Breast epithelium (tissue), 4 donors: ENCODE data around the gene EML5. TPM values are rescaled to one million over a fixed set of nuclear protein-coding genes. Genes with fewer than 3 reads are reported as not detected.
A peak's percentile ranks its signal among the peaks of the same experiment; 100 is the strongest.

Experiments
- DNase-seq, 2 donors: peaks; one replicate each; pipeline ENCODE4 v3.0.0-alpha.2; 2019; ENCODE audit warnings: low spot score in 2 of 2
- H3K27ac ChIP-seq, 2 donors: fragments of 200-600 bp; sonication (generic) in 1 of 2; one replicate each; pipeline ENCODE4 v1.5.1; 2016 to 2019; ENCODE audit warnings: mild to moderate bottlenecking in 1 of 2
- H3K27me3 ChIP-seq, 2 donors: fragments of 200-600 bp; sonication (generic) in 1 of 2; one replicate each; pipeline versions ENCODE4 v1.5.1 to v1.6.0; 2017 to 2019; ENCODE audit warnings: control low read depth in 1 of 2, mild to moderate bottlenecking in 1 of 2
- H3K36me3 ChIP-seq: fragments of 200-600 bp; one replicate; pipeline ENCODE4 v1.5.1; 2019
- H3K4me1 ChIP-seq, 2 donors: fragments of 200-600 bp; sonication (generic); one replicate each; pipeline ENCODE4 v1.5.1; 2016 to 2019; ENCODE audit warnings: control low read depth in 1 of 2
- H3K4me3 ChIP-seq, 3 donors: fragments of 200-600 bp; sonication (generic); 1 replicate in 2 of 3; 2 replicates in 1 of 3; pipeline ENCODE4 v1.5.1; 2016 to 2019; ENCODE audit warnings: mild to moderate bottlenecking in 3 of 3, moderate library complexity in 2 of 3
- H3K9me3 ChIP-seq, 2 donors: fragments of 200-600 bp; sonication (generic) in 1 of 2; one replicate each; pipeline ENCODE4 v1.5.1; 2016 to 2019; ENCODE audit warnings: control low read depth in 1 of 2
- POLR2A ChIP-seq: fragments of 450-650 bp; IDR thresholded peaks from one replicate; pipeline ENCODE4 v1.6.1; 2016; ENCODE audit warnings: antibody characterized with exemption, mild to moderate bottlenecking, moderate library complexity
- POLR2AphosphoS5 ChIP-seq, 3 donors: sonication (generic); formaldehyde crosslinking; IDR thresholded peaks; one replicate each; pipeline ENCODE4 v1.6.1; 2017; ENCODE audit warnings: antibody characterized with exemption in 3 of 3
- intact Hi-C: fragments of 100-400 bp; cut with DNase I; formaldehyde crosslinking; loops from one replicate; pipeline ENCODE4 v1.15.1; 2023; ENCODE audit warnings: low total_unique reads
- total RNA-seq, 3 donors: library from RNA; depleted of rRNA; stranded (reverse); fragments of >200 nt; gene quantifications; one replicate each; pipeline ENCODE4 v1.1.0, GENCODE V29; 2016
- TF ChIP-seq, protein P1 (sequence below), 3 donors: fragments of 450-650 bp; IDR thresholded peaks; one replicate each; pipeline ENCODE4 v1.5.1; 2016 to 2017; ENCODE audit warnings: antibody characterized with exemption in 3 of 3, mild to moderate bottlenecking in 3 of 3, moderate library complexity in 3 of 3

The EML5 gene
- total RNA-seq, 3 donors from 2014 or later: 0.96 to 5.6 (median 4.3) TPM

DNA sequence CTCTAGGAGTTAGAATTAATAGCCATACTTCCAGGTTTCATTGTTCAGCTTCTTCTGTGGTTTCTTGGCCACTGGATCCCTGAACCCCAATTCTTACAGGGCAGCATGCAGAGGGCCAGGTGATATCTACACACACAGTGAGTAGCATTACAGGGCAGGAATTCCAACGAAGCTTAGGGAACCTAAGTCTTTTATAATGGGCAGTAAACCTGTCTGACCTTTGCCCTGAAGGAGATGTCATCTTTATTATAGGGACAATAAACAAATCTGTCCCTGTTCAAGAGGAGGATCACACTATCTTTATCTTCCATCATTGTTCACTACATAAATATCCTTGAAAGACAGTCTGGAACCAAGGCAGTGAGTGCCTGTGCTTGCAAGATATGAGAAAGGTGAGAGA, 11.7 kb upstream of the EML5 start:
- Histone ChIP-seq H3K27ac (no peak overlapping the region), H3K9me3 (no peaks in the 10 kb centered on the region), H3K4me1 (no peaks in the 10 kb centered on the region), H3K4me3 (no peak overlapping the region), H3K36me3 (no peaks in the 10 kb centered on the region), H3K27me3 (no peaks in the 10 kb centered on the region)
- intact Hi-C loops: no loop called here
- no peak for DNase-seq
- TF ChIP-seq POLR2A (no peak), POLR2AphosphoS5 (IDR thresholded peaks at IDR 0.05) (no peak)
- TF ChIP-seq, protein P1, sequence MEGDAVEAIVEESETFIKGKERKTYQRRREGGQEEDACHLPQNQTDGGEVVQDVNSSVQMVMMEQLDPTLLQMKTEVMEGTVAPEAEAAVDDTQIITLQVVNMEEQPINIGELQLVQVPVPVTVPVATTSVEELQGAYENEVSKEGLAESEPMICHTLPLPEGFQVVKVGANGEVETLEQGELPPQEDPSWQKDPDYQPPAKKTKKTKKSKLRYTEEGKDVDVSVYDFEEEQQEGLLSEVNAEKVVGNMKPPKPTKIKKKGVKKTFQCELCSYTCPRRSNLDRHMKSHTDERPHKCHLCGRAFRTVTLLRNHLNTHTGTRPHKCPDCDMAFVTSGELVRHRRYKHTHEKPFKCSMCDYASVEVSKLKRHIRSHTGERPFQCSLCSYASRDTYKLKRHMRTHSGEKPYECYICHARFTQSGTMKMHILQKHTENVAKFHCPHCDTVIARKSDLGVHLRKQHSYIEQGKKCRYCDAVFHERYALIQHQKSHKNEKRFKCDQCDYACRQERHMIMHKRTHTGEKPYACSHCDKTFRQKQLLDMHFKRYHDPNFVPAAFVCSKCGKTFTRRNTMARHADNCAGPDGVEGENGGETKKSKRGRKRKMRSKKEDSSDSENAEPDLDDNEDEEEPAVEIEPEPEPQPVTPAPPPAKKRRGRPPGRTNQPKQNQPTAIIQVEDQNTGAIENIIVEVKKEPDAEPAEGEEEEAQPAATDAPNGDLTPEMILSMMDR (IDR thresholded peaks at IDR 0.05): no peak

- no peak for TF ChIP-seq POLR2A
- TF ChIP-seq, protein P1 (IDR thresholded peaks at IDR 0.05): no peak
- no peak for TF ChIP-seq POLR2AphosphoS5 (IDR thresholded peaks at IDR 0.05)
- no peaks in the 10 kb centered on the region for H3K36me3 ChIP-seq
- intact Hi-C loops: no loop called here
- no peak for DNase-seq
- no peaks in the 10 kb centered on the region for H3K4me1 ChIP-seq
- H3K9me3 ChIP-seq: no peaks in the 10 kb centered on the region
- no peaks in the 10 kb centered on the region for H3K27me3 ChIP-seq
- no peak overlapping the region for H3K27ac ChIP-seq
- no peak overlapping the region for H3K4me3 ChIP-seq
These were observed 11.3 kb upstream of the EML5 start for GRCh38 chr14:88804035-88804434.

- TF ChIP-seq POLR2A: no peak
- DNase-seq: no peak
These were observed 9.8 kb upstream of the EML5 start for GRCh38 chr14:88802596-88802995.

GRCh38 chr14:88799522-88799921, 6.8 kb upstream of the EML5 start:
- Histone ChIP-seq H3K27me3 (no peaks in the 10 kb centered on the region), H3K4me1 (no peaks in the 10 kb centered on the region), H3K36me3 (no peaks in the 10 kb centered on the region), H3K4me3 (no peak overlapping the region), H3K9me3 (no peaks in the 10 kb centered on the region), H3K27ac (no peak overlapping the region)
- TF ChIP-seq POLR2AphosphoS5 (IDR thresholded peaks at IDR 0.05) (no peak), POLR2A (no peak)
- TF ChIP-seq, protein P1 (IDR thresholded peaks at IDR 0.05): no peak
- no peak for DNase-seq
- intact Hi-C loops: no loop called here

More at GRCh38 chr14:88802596-88802995, 9.8 kb upstream of the EML5 start:
- Histone ChIP-seq H3K4me1 (no peaks in the 10 kb centered on the region), H3K27ac (no peak overlapping the region), H3K4me3 (no peak overlapping the region), H3K27me3 (no peaks in the 10 kb centered on the region), H3K36me3 (no peaks in the 10 kb centered on the region), H3K9me3 (no peaks in the 10 kb centered on the region)
- intact Hi-C loops: no loop called here

DNA sequence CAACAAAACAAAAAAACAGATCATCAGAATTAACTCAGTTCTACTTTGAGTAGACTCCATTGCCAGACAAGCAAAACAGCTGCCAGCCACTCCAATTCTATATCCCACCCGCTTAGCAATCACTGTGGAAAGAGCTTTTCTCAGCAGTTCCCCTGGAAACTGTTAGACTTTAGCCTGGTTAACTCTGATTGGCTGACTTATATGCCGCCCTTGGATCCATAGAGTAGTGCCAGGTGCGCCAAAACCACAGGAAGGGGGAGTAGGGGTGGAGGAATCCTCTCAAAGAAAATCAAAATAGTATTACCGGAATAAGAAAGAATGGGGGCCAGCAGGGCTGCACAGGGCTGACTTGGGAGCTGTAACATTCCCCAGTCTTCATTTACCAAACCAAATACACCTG, 5.4 kb upstream of the EML5 start:
- DNase-seq: no peak
- Histone ChIP-seq H3K27ac (no peak overlapping the region), H3K36me3 (no peaks in the 10 kb centered on the region), H3K27me3 (no peaks in the 10 kb centered on the region), H3K9me3 (no peaks in the 10 kb centered on the region), H3K4me3 (no peak overlapping the region), H3K4me1 (no peaks in the 10 kb centered on the region)
- intact Hi-C loops: no loop called here
- TF ChIP-seq, protein P1 (IDR thresholded peaks at IDR 0.05): no peak
- TF ChIP-seq POLR2A (no peak), POLR2AphosphoS5 (IDR thresholded peaks at IDR 0.05) (no peak)

DNA sequence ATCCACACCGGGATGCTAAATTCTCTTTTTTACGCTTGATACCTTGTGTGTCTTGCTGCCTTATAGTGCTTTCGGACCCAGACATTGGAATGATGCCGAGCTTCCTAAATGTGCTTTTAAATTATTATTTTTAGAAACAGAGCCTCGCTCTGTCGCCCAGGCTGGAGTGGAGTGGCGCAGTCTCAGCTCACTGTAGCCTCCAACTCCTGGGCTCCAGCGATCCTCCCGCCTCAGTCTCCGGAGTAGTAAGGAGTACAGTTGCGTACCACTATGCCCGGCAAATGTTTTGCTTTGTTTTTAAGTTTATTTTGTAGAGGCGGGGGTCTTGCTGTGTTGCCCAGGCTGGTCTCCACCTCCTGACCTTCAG, 489 bp upstream of the EML5 start:
- no peak for DNase-seq
- peak overlapping the region; percentile 45 to 73 (median 70) for H3K4me3 ChIP-seq
- TF ChIP-seq, protein P1 (IDR thresholded peaks at IDR 0.05): no peak
- TF ChIP-seq POLR2AphosphoS5 (IDR thresholded peaks at IDR 0.05) (no peak), POLR2A (no peak)
- H3K27me3 ChIP-seq: no peaks in the 10 kb centered on the region
- H3K9me3 ChIP-seq: no peaks in the 10 kb centered on the region
- H3K36me3 ChIP-seq: no peaks in the 10 kb centered on the region
- no peaks in the 10 kb centered on the region for H3K4me1 ChIP-seq
- peak overlapping the region; percentile 73 to 83 for H3K27ac ChIP-seq
- intact Hi-C loops: no loop called here
